Activated CD8-positive, alpha-beta memory T cell treated with anti-CD3 and anti-CD28 coated beads, Interleukin-2, amount 50 U/mL, for 4 hours (primary cell): ENCODE measurements around the gene GBA2.

Source experiments
- DNase-seq: peaks from one replicate; pipeline ENCODE4 v3.0.0-alpha.2; 2020

GBA2 gene

GRCh38 chr9:35748858-35749514 lies at the start of gene GBA2, which contains the start of gene RGP1:
Gene GBA2, minus strand, starts transcription at chr9:35749228. Its CDS starts 524 bp downstream, at chr9:35748704.
Gene RGP1, plus strand, starts transcription at chr9:35749287. Its CDS starts 469 bp downstream, at chr9:35749756.
- peak; percentile 69 for DNase-seq

- DNase-seq, result no peak
Measured at GRCh38 chr9:35797311-35798109, 48.5 kb upstream of the GBA2 start.

GRCh38 chr9:35795695-35796094 lies 46.7 kb upstream of the GBA2 start:
- DNase-seq, result no peak

GRCh38 chr9:35793461-35793860 lies 44.4 kb upstream of the GBA2 start:
- no peak for DNase-seq

GRCh38 chr9:35792826-35793225 lies 43.8 kb upstream of the GBA2 start:
- no peak for DNase-seq

- DNase-seq, result no peak
Measured at GRCh38 chr9:35792024-35792813, 43.2 kb upstream of the GBA2 start.

GRCh38 chr9:35791297-35791921 lies 42.4 kb upstream of the GBA2 start, which contains the start of gene NPR2:
Gene NPR2, plus strand, starts transcription at chr9:35791591. Its CDS starts 818 bp downstream, at chr9:35792409.
- no peak for DNase-seq

GRCh38 chr9:35790385-35791296 lies 41.6 kb upstream of the GBA2 start:
- peak; percentile 57 for DNase-seq

- no peak for DNase-seq
Measured at GRCh38 chr9:35790025-35790384, 41.0 kb upstream of the GBA2 start.

- no peak for DNase-seq
Measured at GRCh38 chr9:35789541-35789940, 40.5 kb upstream of the GBA2 start.

- no peak for DNase-seq
Measured at GRCh38 chr9:35783418-35783817, 34.4 kb upstream of the GBA2 start.

GRCh38 chr9:35781066-35781465 lies 32.0 kb upstream of the GBA2 start:
- DNase-seq, result no peak

GRCh38 chr9:35778496-35778895 lies 29.5 kb upstream of the GBA2 start:
- DNase-seq, result no peak

- DNase-seq, result no peak
Measured at GRCh38 chr9:35776018-35776417, 27.0 kb upstream of the GBA2 start.

- no peak for DNase-seq
Measured at GRCh38 chr9:35774907-35775635, 26.0 kb upstream of the GBA2 start.

GRCh38 chr9:35771943-35772342 lies 22.9 kb upstream of the GBA2 start:
- no peak for DNase-seq

- DNase-seq, result no peak
Measured at GRCh38 chr9:35771534-35771933, 22.5 kb upstream of the GBA2 start.

GRCh38 chr9:35771075-35771433 lies 22.0 kb upstream of the GBA2 start:
- DNase-seq, result no peak

- no peak for DNase-seq
Measured at GRCh38 chr9:35769763-35770162, 20.7 kb upstream of the GBA2 start.

- DNase-seq, result no peak
Measured at GRCh38 chr9:35767458-35767857, 18.4 kb upstream of the GBA2 start.

- DNase-seq, result no peak
Measured at GRCh38 chr9:35766997-35767396, 18.0 kb upstream of the GBA2 start.
